NT2/D1 (cell line): ENCODE data around the gene RPS18.
"Not testable (repeated sequence)": the region's sequence is repeated elsewhere in the genome, so short reads cannot be mapped to it uniquely, and the experiment has no call there.

Source experiments
- DNase-seq: peaks from one replicate; pipeline ENCODE4 v3.0.0-alpha.2; 2011; ENCODE audit warnings: low read depth, low spot score
- H3K27me3 ChIP-seq: 2 replicates; pipeline ENCODE4 v1.6.0; 2011; ENCODE audit warnings: mild to moderate bottlenecking; ENCODE audit not compliant: insufficient read length, insufficient read depth
- H3K36me3 ChIP-seq: 2 replicates; pipeline ENCODE4 v1.6.1; 2011; ENCODE audit warnings: mild to moderate bottlenecking, low read length, mixed read lengths; ENCODE audit not compliant: insufficient read depth, insufficient read length
- H3K4me1 ChIP-seq: 2 replicates; pipeline ENCODE4 v1.5.1; 2011; ENCODE audit not compliant: insufficient read depth, insufficient read length
- H3K4me3 ChIP-seq: 2 replicates; pipeline ENCODE4 v1.5.1; 2011; ENCODE audit warnings: low read depth; ENCODE audit not compliant: insufficient read length
- H3K9ac ChIP-seq: 2 replicates; pipeline ENCODE4 v1.6.0; 2011; ENCODE audit warnings: low read depth; ENCODE audit not compliant: insufficient read length
- H3K9me3 ChIP-seq: 2 replicates; pipeline ENCODE4 v1.5.1; 2011; ENCODE audit warnings: mild to moderate bottlenecking, low read length; ENCODE audit not compliant: insufficient read depth
- SUZ12 ChIP-seq: IDR thresholded peaks from 2 replicates; pipeline ENCODE4 v1.6.1; 2011; ENCODE audit not compliant: insufficient read length, insufficient read depth; ENCODE audit errors: extremely low read depth
- YY1 ChIP-seq: IDR thresholded peaks from 2 replicates; pipeline ENCODE4 v1.6.1; 2011; ENCODE audit not compliant: insufficient read length, insufficient read depth
- ZNF274 ChIP-seq: IDR thresholded peaks from 2 replicates; pipeline ENCODE4 v1.6.1; 2011; ENCODE audit warnings: mild to moderate bottlenecking, low read depth, low read length

The RPS18 gene

GRCh38 chr6:33273129-33273923 is 1.5 kb downstream of the RPS18 start:
- no peak for DNase-seq
- peaks cover 69% of the 10 kb centered on the region for H3K36me3 ChIP-seq

DNA sequence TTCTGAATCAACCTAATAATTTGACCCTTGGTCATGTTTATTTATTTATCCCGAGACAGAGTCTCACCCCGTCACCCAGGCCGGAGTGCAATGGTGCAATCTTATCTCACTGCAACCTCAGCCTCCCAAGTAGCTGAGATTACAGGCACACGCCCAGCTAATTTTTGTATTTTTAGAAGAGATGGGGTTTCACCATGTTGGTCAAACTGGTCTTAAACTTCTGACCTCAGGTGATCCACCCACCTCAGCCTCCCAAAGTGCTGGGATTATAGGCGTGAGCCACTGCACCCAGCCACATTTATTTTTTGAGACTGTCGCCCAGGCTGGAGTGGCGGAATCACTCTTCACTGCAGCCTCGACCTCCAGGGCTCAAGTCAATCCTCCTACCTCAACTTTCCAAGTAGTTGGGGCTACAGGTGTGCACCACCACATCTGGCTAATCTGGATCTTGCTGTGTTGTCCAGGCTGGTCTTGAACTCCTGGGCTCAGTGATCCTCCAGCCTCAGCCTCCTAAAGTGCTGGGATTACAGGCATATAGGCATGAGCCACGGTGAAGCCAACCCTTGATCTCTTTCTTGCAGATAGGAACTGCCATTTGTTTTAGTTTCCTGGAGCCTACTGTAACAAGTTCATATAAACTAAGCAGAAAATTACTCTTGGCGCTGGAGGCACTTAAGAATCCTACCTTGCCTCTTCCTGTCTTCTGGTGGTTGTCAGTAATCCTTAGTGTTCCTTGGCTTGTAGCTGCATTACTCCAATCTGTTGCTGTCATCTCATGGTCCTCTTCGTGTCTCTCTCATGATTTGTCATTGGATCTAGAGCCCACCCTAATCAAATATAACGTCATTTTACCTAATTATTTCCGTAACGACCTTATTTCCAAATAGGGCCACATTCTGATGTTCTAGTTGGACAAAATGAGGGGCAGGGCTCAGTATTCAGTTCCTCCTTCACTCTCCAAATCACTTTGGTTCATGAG is 2.3 kb downstream of the RPS18 start:
- DNase-seq = no peak
- peak overlapping the region; percentile 86 for H3K4me3 ChIP-seq
- TF ChIP-seq YY1 = no peak
- peak overlapping the region; percentile 97 for H3K9ac ChIP-seq
- H3K4me1 ChIP-seq = peaks cover 7% of the 10 kb centered on the region
- H3K36me3 ChIP-seq = peaks cover 69% of the 10 kb centered on the region
- H3K27me3 ChIP-seq = no peaks in the 10 kb centered on the region
- H3K9me3 ChIP-seq = no peaks in the 10 kb centered on the region

More at GRCh38 chr6:33273129-33273923, 1.5 kb downstream of the RPS18 start:
- Histone ChIP-seq H3K27me3 (no peaks in the 10 kb centered on the region), H3K4me3 (peak overlapping the region; percentile 86), H3K9me3 (no peaks in the 10 kb centered on the region), H3K4me1 (peaks cover 7% of the 10 kb centered on the region), H3K9ac (peak overlapping the region; percentile 97)
- no peak for TF ChIP-seq YY1
- TF ChIP-seq SUZ12 = no peak
- TF ChIP-seq ZNF274 = no peak

DNA sequence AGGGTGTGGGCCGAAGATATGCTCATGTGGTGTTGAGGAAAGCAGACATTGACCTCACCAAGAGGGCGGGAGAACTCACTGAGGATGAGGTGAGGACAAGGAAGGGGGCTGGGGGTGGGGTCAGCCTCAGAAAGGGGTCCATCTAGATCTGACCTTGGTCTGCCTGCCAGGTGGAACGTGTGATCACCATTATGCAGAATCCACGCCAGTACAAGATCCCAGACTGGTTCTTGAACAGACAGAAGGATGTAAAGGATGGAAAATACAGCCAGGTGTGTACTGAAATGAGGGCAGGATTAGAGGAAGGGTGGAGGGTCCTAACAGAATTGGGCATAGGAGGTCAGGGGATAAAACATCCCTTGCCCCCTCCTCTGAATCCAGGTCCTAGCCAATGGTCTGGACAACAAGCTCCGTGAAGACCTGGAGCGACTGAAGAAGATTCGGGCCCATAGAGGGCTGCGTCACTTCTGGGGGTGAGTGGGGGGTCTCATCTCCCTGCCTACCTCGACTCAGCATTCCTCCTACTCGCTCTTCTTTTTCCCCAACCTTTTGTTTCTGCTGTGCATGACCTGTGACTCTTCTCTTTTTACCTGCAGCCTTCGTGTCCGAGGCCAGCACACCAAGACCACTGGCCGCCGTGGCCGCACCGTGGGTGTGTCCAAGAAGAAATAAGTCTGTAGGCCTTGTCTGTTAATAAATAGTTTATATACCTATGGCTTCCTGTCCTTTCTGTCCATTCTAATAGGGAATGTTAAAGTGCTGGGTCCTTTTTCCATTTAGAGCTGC is 4.1 kb downstream of the RPS18 start:
- H3K27me3 ChIP-seq, H3K9me3 ChIP-seq, DNase-seq, H3K4me1 ChIP-seq: not testable (repeated sequence)
- Histone ChIP-seq H3K4me3 (peak overlapping the region; percentile 35), H3K36me3 (peaks cover 78% of the 10 kb centered on the region), H3K9ac (peak overlapping the region; percentile 81)

DNA sequence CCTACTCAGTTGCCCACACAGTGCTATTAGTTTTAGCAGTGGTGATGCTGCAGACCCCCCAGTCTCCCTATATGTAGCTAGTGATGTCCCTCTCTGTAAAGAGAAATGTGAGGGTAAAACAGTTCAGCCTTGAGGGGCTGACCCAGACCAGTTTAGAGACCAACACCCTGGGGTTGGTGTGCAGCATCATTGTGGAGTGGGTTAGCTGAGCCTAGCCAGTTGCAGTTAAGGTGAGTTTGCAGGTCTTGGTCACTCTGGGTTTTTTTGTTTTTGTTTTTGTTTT is 4.6 kb downstream of the RPS18 start:
- Histone ChIP-seq H3K9me3 (peaks cover 7% of the 10 kb centered on the region; the same call in 1 of the 2 replicates), H3K4me1 (peaks cover 7% of the 10 kb centered on the region), H3K9ac (peak overlapping the region; percentile 81), H3K4me3 (peak overlapping the region; percentile 35), H3K27me3 (no peaks in the 10 kb centered on the region), H3K36me3 (peaks cover 83% of the 10 kb centered on the region)
- TF ChIP-seq YY1 = no peak
- no peak for TF ChIP-seq ZNF274
- TF ChIP-seq SUZ12 = no peak
- DNase-seq = no peak

- no peak for DNase-seq
- TF ChIP-seq ZNF274 (no peak), SUZ12 (no peak), YY1 (no peak)
- Histone ChIP-seq H3K4me3 (peak within 1 kb of the TSS; percentile 35), H3K27me3 (no peaks in the 10 kb centered on the region), H3K9me3 (peaks cover 7% of the 10 kb centered on the region; the same call in 1 of the 2 replicates), H3K36me3 (peaks cover 87% of the 10 kb centered on the region), H3K4me1 (peaks cover 7% of the 10 kb centered on the region), H3K9ac (peak within 1 kb of the TSS; percentile 81)
Measured at GRCh38 chr6:33276864-33277662, 5.2 kb downstream of the RPS18 start, which contains the start of gene B3GALT4. TSS of gene B3GALT4 (plus strand) at chr6:33277123. CDS start at chr6:33277420, 297 bp downstream.

DNA sequence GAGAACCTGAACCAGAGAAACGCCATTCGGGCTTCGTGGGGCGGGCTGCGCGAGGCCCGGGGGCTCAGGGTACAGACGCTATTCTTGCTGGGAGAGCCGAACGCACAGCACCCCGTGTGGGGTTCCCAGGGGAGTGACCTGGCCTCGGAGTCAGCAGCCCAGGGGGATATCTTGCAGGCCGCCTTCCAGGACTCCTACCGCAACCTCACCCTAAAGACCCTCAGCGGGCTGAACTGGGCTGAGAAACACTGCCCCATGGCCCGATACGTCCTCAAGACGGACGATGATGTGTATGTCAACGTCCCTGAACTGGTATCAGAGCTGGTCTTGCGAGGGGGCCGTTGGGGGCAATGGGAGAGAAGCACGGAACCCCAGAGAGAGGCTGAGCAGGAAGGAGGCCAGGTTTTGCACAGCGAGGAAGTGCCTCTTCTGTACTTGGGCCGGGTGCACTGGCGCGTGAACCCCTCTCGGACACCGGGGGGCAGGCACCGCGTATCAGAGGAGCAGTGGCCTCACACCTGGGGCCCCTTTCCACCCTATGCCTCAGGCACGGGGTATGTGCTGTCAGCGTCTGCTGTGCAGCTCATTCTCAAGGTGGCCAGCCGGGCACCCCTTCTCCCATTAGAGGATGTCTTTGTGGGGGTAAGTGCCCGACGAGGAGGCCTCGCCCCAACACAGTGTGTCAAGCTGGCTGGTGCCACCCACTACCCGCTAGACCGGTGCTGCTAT is 6.0 kb downstream of the RPS18 start:
- peaks cover 7% of the 10 kb centered on the region for H3K4me1 ChIP-seq
- TF ChIP-seq SUZ12 (no peak), ZNF274 (no peak), YY1 (no peak)
- peaks cover 87% of the 10 kb centered on the region for H3K36me3 ChIP-seq
- H3K4me3 ChIP-seq = peak overlapping the region; percentile 35
- no peaks in the 10 kb centered on the region for H3K27me3 ChIP-seq
- peak overlapping the region; percentile 81 for H3K9ac ChIP-seq
- DNase-seq = no peak
- H3K9me3 ChIP-seq = peaks cover 7% of the 10 kb centered on the region; the same call in 1 of the 2 replicates
